Ovary (tissue), 9 donors: ENCODE measurements around the gene CRTC2. TPM values are rescaled to one million over a fixed set of nuclear protein-coding genes. Genes with fewer than 3 reads are reported as not detected.

Experiments used
- DNase-seq, 5 donors: peaks; one replicate each; pipeline ENCODE4 v3.0.0-alpha.2; 2019 to 2020
- H3K27ac ChIP-seq, 2 donors: fragments of 200-600 bp; one replicate each; pipeline versions ENCODE4 v1.5.1 to v1.8.0; 2019 to 2022
- H3K27me3 ChIP-seq: fragments of 200-600 bp; one replicate; pipeline ENCODE4 v1.8.0; 2022
- H3K36me3 ChIP-seq: fragments of 200-600 bp; sonication (generic); one replicate; pipeline ENCODE4 v1.5.1; 2019
- H3K4me1 ChIP-seq: one replicate; pipeline ENCODE4 v1.8.1; 2013; ENCODE audit warnings: mild to moderate bottlenecking, moderate library complexity; ENCODE audit not compliant: insufficient read depth
- H3K4me3 ChIP-seq: fragments of 200-600 bp; sonication (generic); one replicate; pipeline ENCODE4 v1.5.1; 2017
- H3K9me3 ChIP-seq, 2 donors: fragments of 200-600 bp in 1 of 2; sonication (generic) in 1 of 2; one replicate each; pipeline versions ENCODE4 v1.5.1 to v1.8.1; 2013 to 2019; ENCODE audit warnings: mild to moderate bottlenecking in 1 of 2, moderate library complexity in 1 of 2
- CTCF ChIP-seq, 3 donors: fragments of 450-650 bp in 2 of 3; fragments of 200-600 bp in 1 of 3; IDR thresholded peaks; one replicate each; pipeline versions ENCODE4 v1.5.1 to v1.8.0; 2016 to 2022; ENCODE audit warnings: antibody characterized with exemption in 3 of 3, mild to moderate bottlenecking in 1 of 3
- EP300 ChIP-seq: sonication (generic); formaldehyde crosslinking; IDR thresholded peaks from one replicate; pipeline ENCODE4 v1.6.1; 2017; ENCODE audit warnings: antibody characterized with exemption
- POLR2A ChIP-seq: fragments of 450-650 bp; IDR thresholded peaks from one replicate; pipeline ENCODE4 v1.6.1; 2017; ENCODE audit warnings: antibody characterized with exemption, mild to moderate bottlenecking, moderate library complexity
- WGBS, 3 donors: extraction: QIAGEN DNeasy Blood & Tissue Kit in 1 of 3; methylation state at CpG; one replicate each; pipeline versions ENCODE4 v1.1.5 to v1.1.7; 2013 to 2017; 5-methylcytosine and 5-hydroxymethylcytosine counted together
- intact Hi-C, 4 donors: fragments of 100-400 bp; cut with DNase I; formaldehyde crosslinking; loops; one replicate each; pipeline versions ENCODE4 v1.11.0 to v1.15.1; 2022 to 2023
- polyA plus RNA-seq, 2 donors: library from polyadenylated mRNA; stranded (reverse); fragments of 200-250 nt in 1 of 2; fragments of 350-450 nt in 1 of 2; fragmentation: Illumina TruSeq in 1 of 2; extraction: RNeasy Lipid Tissue Mini Kit (QIAGEN cat#74804) in 1 of 2; gene quantifications; one replicate each; pipeline ENCODE4 v1.2.3, GENCODE V29; 2013 to 2014
- total RNA-seq, 7 donors: library from RNA; depleted of rRNA in 2 of 7; stranded (reverse); fragments of >200 nt in 2 of 7; fragmentation: NEBNext Ultra II Directional in 3 of 7; extraction: Animal tissue kit (Norgen Biotek cat#: 25700) in 3 of 7; gene quantifications; one replicate each; pipeline versions ENCODE4 v1.1.0 to v1.2.4, GENCODE V29; 2016 to 2023
- donor health status: DM: no; HTN: no; CAD: no; lungs with moderate emphysema.
- donor health status: DM: no; HTN: no; CAD: no.
- donor health status: Bipolar disorder and iron deficiency.
- donor health status: DM: yes; HTN: yes; CAD: no.
- donor health status: DM: no; HTN: no; CAD: no.
- donor health status: DM: yes; HTN: yes; CAD: no.

CRTC2 gene
- total and polyA plus RNA-seq, 9 donors, result 19.2 to 52.5 (median 37.9) TPM

- peak in 1 of 5 donors; percentile 18 for DNase-seq
- H3K36me3 ChIP-seq, result no peaks in the 10 kb centered on the region
- H3K27ac ChIP-seq, result no peak overlapping the region
- no peaks in the 10 kb centered on the region for H3K9me3 ChIP-seq
- intact Hi-C loops, result no loop called here
- TF ChIP-seq POLR2A (no peak), EP300 (no peak), CTCF (IDR thresholded peaks at IDR 0.05) (no peak)
- 51 to 60% (median 51%) methylated on average over 4 of the region's 4 CpGs for WGBS, 3 donors
- H3K4me3 ChIP-seq, result no peak overlapping the region
- no peaks in the 10 kb centered on the region for H3K27me3 ChIP-seq
- H3K4me1 ChIP-seq, result no peaks in the 10 kb centered on the region
These were observed 29.5 kb downstream of the CRTC2 start for GRCh38 chr1:153928791-153929341.

GRCh38 chr1:153928245-153928644, 30.2 kb downstream of the CRTC2 start:
- TF ChIP-seq POLR2A, result no peak
- 78 to 86% (median 79%) methylated on average over 1 of the region's 1 CpG for WGBS, 3 donors
- DNase-seq, result no peak
- Histone ChIP-seq H3K27ac (no peak overlapping the region), H3K27me3 (no peaks in the 10 kb centered on the region), H3K4me1 (no peaks in the 10 kb centered on the region), H3K9me3 (no peaks in the 10 kb centered on the region), H3K4me3 (no peak overlapping the region), H3K36me3 (no peaks in the 10 kb centered on the region)
- intact Hi-C loops, result no loop called here

- Histone ChIP-seq H3K9me3 (no peaks in the 10 kb centered on the region), H3K27me3 (no peaks in the 10 kb centered on the region), H3K27ac (no peak overlapping the region), H3K4me1 (no peaks in the 10 kb centered on the region), H3K36me3 (no peaks in the 10 kb centered on the region), H3K4me3 (no peak overlapping the region)
- no peak for TF ChIP-seq CTCF (IDR thresholded peaks at IDR 0.05)
- no peak for TF ChIP-seq EP300
- TF ChIP-seq POLR2A, result no peak
- 65 to 81% (median 74%) methylated on average over 4 of the region's 4 CpGs for WGBS, 3 donors
- intact Hi-C loops, result no loop called here
- no peak for DNase-seq
These were observed 32.0 kb downstream of the CRTC2 start for GRCh38 chr1:153926405-153926804.

- peak; percentile 99 to 100 (median 99) for DNase-seq
- intact Hi-C loops, result no loop called here
- 0 to 1% (median 0%) methylated on average over 50 to 53 of the region's 53 CpGs for WGBS, 3 donors
- peak within 1 kb of the TSS; percentile 83 to 84 for H3K27ac ChIP-seq
- H3K9me3 ChIP-seq, result no peaks in the 10 kb centered on the region
- TF ChIP-seq EP300 (no peak), CTCF (IDR thresholded peaks at IDR 0.05) (no peak), POLR2A (peak; percentile 49)
- H3K4me3 ChIP-seq, result peak within 1 kb of the TSS; percentile 96
- H3K36me3 ChIP-seq, result no peaks in the 10 kb centered on the region
- no peaks in the 10 kb centered on the region for H3K27me3 ChIP-seq
- H3K4me1 ChIP-seq, result no peaks in the 10 kb centered on the region
These were observed 35.2 kb downstream of the CRTC2 start, which contains the start of gene GATAD2B for GRCh38 chr1:153922972-153923925. Gene GATAD2B, minus strand, starts transcription at chr1:153922972. Its CDS starts 94,625 bp downstream, at chr1:153828347.
